ENCODE measurements around the gene SH3BP2. TPM values are rescaled to one million over a fixed set of nuclear protein-coding genes. Genes with fewer than 3 reads are reported as not detected.

Gene SH3BP2
- total RNA-seq, 1 experiment from 2014 or later, result 52.8 TPM

GRCh38 chr4:2829933-2830451 is 37.1 kb downstream of the SH3BP2 start:
- BruUV-seq (replicated peaks), result no TSS peak
- Histone ChIP-seq H3K79me2 (ENCODE audit: insufficient read depth, low read length) (no peaks in the 10 kb centered on the region), H3K9me2 (ENCODE audit: insufficient read depth) (no peaks in the 10 kb centered on the region), H3K4me2 (ENCODE audit: low read length) (no peak overlapping the region), H4K20me1 (ENCODE audit: insufficient read depth) (no peaks in the 10 kb centered on the region), H2AFZ (ENCODE audit: low read depth, low read length, poor library complexity, severe bottlenecking) (no peak overlapping the region), H3K9ac (ENCODE audit: low read length) (no peak overlapping the region), H3K9me3 (ENCODE audit: control insufficient read depth in 1 of 2, insufficient read depth in 1 of 2, low read depth in 1 of 2, low read length in 2 of 2) (no peaks in the 10 kb centered on the region), H3K4me3 (replicated peaks in 1 of 2; ENCODE audit: low read depth in 1 of 2, low read length in 2 of 2) (no peak overlapping the region), H3K27me3 (ENCODE audit: insufficient read depth, low read length) (no peaks in the 10 kb centered on the region), H3K4me1 (ENCODE audit: control insufficient read depth in 1 of 2, insufficient read depth in 2 of 2, low read length in 2 of 2) (no peaks in the 10 kb centered on the region), H3K27ac (ENCODE audit: low read depth, low read length) (no peak overlapping the region), H3K36me3 (ENCODE audit: control insufficient read depth in 1 of 2, insufficient read depth in 2 of 2, low read length in 2 of 2) (peaks cover 18 to 29% of the 10 kb centered on the region in 2 experiments; a peak in 3 of 4 replicates)
- DNase-seq (ENCODE audit: low read depth, low spot score), result no peak
- CTCF ChIA-PET, result no interaction called here
- no peak for ATAC-seq
- intact Hi-C loops (cut with micrococcal nuclease), result no loop called here
- POLR2A ChIA-PET, result interaction anchor here (0.6 kb wide), 1 partner anchor 44 kb away, joined by 3 read pairs; no protein-coding TSS in a partner anchor
- TF ChIP-seq EGR1 (IDR thresholded peaks at IDR 0.05; ENCODE audit: low read depth) (no peak), POLR2A (IDR thresholded peaks at IDR 0.05; ENCODE audit: borderline replicate concordance, extremely low read depth, insufficient read depth, insufficient read length) (no peak), POLR2AphosphoS5 (IDR thresholded peaks at IDR 0.05; ENCODE audit: low read depth, low read length) (no peak), ATF3 (IDR thresholded peaks at IDR 0.05) (no peak), JUND (IDR thresholded peaks at IDR 0.05) (no peak), CEBPB (IDR thresholded peaks at IDR 0.05; ENCODE audit: low read depth) (no peak), REST (IDR thresholded peaks at IDR 0.05; ENCODE audit: low read depth) (no peak), CTCF (IDR thresholded peaks at IDR 0.05 in 2 of 3, conservative IDR thresholded peaks at IDR 0.05 in 1 of 3; ENCODE audit: borderline replicate concordance in 1 of 3, insufficient read depth in 1 of 3, low read depth in 2 of 3, low read length in 2 of 3) (no peak), CBX3 (IDR thresholded peaks at IDR 0.05; ENCODE audit: low read depth) (no peak), EZH2phosphoT487 (IDR thresholded peaks at IDR 0.05; ENCODE audit: borderline replicate concordance) (no peak), MAX (IDR thresholded peaks at IDR 0.05) (no peak), ZNF274 (IDR thresholded peaks at IDR 0.05; ENCODE audit: low read depth, low read length) (no peak), SIN3A (IDR thresholded peaks at IDR 0.05; ENCODE audit: low read depth) (no peak), ZBTB33 (IDR thresholded peaks at IDR 0.05; ENCODE audit: extremely low read depth, insufficient replicate concordance, low read length) (no peak), SRF (IDR thresholded peaks at IDR 0.05; ENCODE audit: low read depth) (no peak)
- RAD21 ChIA-PET (ENCODE audit: low non-redundant PET in 1 of 2, low total read pairs in 2 of 2, uncharacterized antibody in 2 of 2, unreplicated experiment in 2 of 2), result no interaction called here
